ENCODE measurements around the gene ROCK2.
"Not testable (repeated sequence)": the region's sequence is repeated elsewhere in the genome, so short reads cannot be mapped to it uniquely, and the experiment has no call there.

Gene ROCK2

GRCh38 chr2:11338580-11338979, 5.9 kb downstream of the ROCK2 start:
- no peak for DNase-seq

DNA sequence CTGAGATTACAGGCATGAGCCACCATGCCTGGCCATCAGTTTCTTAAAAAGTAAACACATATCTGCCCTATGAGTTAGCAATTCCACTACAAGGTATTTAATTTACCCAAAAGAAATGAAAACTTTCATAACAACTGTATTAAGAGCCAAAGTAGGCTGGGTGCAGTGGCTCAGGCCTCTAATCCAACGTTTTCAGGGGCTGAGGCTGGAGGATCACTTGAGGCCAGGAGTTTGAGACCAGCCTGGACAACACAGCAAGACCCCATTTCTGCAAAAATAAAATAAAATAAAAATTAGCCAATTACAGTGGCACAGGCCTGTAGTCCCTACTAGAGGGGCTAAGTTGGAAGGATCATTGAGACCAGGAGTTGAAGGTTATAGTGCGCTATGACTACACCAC, 6.5 kb downstream of the ROCK2 start:
- DNase-seq = no peak

DNA sequence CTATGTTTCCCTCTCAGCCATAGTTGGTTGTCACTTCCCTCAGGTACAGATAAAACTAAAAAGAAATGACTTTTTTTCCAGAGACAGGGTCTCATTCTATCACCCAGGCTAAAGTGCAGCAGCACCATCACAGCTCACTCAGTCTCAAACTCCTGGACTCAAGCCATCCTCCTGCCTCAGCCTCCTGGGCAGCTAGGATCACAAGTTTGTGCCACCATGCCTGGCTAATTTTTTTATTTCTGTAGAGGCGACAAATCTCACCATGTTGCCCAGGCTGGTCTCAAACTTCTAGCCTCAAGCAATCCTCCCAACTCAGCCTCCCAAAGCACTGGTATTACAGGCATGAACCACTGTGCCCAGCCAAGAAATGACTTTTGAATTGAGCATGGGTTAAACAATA, 8.2 kb downstream of the ROCK2 start:
- no peak for DNase-seq

DNA sequence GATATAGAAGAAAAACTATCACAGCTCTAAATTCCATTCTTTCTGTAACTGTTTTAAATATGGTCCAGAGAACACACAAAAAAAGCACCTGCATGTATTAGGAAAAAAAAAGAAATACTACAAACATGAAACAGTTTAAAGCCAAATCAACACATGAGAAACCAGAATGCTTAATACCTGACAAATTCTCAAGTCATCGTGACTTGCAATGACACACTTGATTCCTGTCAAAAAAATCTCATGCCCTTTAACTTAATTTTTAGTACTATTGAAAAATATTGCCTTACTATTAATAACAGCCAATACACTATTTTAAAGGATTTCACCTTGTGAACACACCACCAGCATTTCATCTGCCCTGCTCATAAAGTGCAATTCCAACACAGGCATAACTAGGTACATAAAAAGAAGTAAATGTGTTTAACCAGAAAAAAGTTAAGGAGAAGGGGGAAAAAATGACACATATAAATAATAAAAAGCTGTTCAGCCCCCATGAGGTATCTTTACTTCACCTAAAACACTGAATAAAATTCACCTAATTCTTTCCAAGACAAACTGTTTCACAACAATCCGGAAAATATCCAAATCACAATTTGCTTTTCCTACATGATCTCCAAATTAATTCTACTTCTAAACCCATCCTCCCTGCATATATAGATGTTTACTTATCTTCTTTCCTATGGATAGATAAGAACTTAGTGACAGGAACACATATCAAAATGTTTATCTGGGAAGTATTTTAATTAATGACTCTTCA, 10.8 kb downstream of the ROCK2 start:
- DNase-seq = no peak

DNA sequence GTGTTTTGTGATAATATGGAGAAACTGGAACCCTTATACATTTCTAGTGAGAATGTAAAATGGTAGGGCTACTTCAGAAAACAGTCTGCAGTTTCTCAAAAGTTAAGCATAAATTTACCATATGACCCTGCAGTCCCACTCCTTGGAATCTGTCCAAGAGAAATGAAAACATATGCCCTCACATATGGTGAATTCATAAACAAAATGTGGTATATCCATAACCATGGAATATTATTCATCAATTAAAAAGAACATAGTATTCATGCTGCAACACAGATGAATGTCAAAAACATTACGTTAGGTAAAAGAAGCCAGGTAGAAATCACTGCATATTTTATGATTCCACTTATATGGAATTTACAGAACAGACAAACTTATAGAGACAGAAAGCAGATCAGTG, 11.8 kb downstream of the ROCK2 start:
- DNase-seq = no peak

GRCh38 chr2:11330457-11331142, 13.8 kb downstream of the ROCK2 start:
- peak; percentile 14 for DNase-seq

DNA sequence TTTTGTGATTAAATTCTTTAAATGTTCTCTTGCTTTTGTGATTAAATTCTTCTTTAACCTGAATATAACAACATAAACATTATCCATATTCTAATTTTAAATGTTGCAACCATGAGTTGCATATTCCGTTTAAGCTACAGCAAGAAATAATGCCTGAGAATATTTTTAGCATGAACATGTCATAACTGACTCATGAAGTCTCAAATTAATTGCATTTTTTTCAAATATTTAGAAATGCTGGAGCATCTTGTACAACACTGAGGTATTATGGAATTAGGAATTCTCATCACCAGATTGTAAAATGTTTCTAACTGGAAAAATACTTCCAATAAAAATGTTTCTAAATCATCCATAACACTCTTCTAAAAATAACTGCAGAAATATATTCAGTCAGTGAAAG, 14.7 kb downstream of the ROCK2 start:
- peak; percentile 79 for DNase-seq

GRCh38 chr2:11328522-11328921, 15.9 kb downstream of the ROCK2 start:
- DNase-seq = not testable (repeated sequence)

DNA sequence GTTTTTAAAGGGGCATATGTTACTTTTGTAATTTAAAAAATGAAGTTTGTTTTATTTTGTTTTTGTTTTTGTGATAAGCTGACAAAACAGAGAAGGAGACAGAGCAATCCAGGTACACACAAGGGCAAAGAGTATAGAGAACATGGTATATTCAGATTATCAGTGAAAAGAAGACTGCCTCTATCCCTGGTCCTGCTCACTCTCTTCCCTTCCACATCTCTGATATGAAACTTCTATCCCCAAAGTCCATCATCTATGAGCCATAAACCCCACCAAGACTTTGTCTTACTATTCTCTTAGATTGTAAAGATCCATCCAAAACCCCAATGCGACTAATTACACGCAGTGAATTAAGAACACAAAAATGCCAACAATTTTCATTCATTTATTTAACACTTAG, 16.6 kb downstream of the ROCK2 start:
- DNase-seq = no peak

DNA sequence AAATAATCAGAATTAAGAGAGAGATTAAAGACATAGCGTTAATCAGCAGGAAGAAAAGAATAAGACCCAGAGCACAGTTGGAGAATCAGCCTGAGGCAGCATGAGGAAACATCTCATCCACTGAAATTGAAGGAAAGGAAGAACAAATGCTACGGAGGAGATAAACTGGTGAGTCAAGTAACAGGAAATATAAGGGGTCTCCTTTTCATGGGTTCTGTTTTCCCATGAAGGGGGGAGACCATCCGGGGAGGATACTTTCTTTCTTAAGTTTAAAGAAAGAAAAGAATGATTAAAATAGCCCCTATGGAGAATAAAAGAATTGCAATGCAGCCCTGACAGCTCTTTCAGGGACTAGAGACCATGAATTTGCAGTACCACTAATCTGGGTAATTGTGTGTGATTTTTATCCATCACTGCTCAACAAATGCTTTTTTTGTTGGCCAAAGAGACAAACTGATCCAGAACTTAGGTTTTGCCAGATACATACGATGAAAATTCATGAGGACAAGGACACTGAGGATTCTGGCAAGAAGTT, 17.7 kb downstream of the ROCK2 start:
- DNase-seq = no peak

DNA sequence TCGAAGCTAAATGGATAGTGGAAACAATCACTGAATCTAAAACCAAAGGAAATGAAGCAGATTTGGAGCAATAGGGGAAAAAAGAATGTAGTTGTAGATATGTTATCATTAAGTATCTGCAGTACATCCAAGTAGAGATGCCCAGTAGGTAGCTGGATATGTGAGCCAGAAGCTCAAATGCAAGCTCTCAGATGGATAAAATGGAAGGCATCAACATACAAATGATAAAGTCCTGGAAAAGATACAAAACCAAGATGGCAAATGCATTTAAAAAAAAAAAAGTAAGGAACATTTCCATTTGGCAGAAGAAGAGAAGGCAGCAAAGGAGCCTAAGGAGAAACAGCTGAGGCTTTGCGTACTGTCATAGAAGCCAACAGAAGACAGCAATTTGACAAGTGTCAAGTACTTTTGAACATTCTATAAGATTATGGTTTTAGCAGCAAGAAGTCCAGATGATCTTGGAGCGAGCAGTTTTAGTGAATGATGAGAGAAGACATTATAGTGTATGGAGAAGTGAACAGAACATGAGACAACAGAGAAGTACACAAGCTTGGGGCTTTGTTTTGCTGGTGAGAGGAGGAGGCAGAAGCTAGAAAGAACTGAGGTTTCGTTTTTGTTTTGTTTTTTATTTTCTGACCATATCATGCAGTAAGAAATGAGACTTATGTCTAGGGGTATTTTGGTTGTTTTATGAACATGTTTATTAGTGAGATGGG, 18.3 kb downstream of the ROCK2 start:
- no peak for DNase-seq

DNA sequence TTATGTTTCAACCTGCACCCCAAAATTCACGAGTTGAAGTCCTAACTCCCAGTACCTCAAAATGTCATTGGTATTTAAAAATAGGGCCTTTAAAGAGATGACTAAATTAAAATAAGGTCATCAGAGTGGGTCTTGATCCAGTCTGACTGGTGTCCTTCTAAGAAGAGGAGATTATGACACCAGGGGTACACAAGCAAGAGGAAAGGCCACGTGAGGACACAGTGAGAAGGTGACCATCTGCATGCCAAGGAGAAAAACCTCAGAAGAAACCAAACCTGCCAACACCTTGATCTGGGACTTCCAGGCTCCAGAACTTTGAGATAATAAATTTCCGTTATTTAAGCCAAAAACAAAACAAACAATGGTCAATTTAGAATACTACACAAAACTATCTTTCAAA, 22.6 kb downstream of the ROCK2 start:
- DNase-seq = no peak

GRCh38 chr2:11320698-11321492, 23.5 kb downstream of the ROCK2 start:
- no peak for DNase-seq

DNA sequence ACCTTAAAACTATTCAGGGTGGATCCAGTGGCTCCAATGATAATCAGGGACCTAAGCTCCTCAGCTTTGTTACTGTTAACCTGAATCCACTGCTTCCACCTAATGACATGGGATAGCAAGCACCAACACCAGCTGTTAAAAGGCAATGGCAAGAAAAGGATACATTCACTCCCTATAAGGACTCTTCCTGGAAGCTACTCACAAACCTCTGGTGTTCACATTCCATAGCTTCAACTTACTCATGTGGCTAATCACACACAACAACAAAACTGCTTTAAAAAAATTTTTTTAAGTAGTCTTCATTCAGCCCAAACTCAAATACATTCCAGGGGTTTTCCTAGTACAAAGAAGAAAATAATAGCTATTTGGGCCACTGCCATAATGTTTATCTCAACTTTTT, 24.5 kb downstream of the ROCK2 start:
- peak; percentile 70 for DNase-seq

- DNase-seq = no peak
Measured at GRCh38 chr2:11315074-11315705, 29.2 kb downstream of the ROCK2 start.

DNA sequence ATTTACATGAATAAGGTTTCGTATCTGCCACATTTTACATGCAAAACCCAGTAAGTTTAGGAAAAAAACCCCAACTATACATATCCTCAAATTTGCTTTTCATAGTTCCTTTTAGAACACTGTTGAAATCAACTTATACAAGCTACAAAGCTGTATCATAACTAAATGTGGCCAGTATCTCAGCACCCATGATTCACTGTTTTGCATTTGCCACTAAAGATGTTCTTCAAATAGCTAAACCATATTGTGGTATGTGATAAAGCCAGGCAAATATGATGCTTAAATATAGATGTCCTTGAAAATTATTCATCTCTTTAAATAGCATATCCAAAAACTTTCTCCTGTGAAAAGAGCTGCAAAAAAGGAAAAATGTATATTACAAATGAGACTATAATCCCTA, 29.9 kb downstream of the ROCK2 start:
- DNase-seq = peak; percentile 62

DNA sequence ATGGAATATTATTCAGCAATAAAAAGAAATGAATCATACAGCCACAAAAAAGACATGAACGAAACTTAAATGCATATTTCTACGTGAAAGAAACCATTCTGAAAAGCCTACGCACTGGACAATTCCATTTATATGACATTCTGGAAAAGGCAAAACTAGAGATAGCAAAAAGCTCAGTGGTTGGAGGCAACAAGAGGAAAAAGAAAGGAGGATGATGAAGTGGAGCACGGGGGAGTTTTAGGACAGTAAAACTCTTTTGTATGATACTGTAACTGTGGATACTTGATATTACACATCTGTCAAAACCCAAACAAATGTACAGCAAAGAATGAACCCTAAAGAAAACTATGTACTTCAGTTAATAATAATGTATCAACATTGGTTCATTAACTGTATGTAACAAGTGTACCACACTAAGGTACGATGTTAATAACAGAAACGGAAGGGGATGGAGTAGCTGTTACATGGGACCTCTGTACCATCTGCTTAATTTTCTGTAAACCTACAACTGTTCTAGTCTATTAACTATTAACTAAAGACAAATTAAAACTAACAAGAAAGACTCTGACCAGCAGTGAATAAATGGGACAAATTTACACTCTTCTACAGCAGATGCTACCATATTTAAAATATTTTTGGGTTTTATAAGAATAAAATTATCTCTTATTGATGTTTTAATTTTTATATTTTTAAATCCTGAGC, 31.5 kb downstream of the ROCK2 start:
- no peak for DNase-seq

DNA sequence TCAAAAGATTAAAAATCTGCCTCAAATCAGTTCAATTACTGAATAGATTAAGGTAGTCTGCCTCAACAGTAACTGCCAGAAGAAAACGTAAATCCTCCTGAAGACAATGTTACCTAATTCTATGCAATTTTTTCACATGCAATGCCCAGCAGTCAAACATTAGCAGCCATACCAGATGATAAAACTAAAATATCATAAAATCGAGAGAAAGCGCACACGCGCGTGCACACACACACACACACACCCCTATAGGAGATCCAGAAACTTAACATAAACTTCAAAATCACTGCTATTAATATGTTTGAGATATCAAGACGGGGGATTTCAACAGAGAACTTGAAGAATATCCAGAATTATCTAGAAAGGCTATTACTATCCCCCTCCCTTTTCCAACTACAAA, 32.9 kb downstream of the ROCK2 start:
- no peak for DNase-seq

GRCh38 chr2:11310212-11310611, 34.2 kb downstream of the ROCK2 start:
- no peak for DNase-seq

- DNase-seq = no peak
Measured at GRCh38 chr2:11309706-11310105, 34.7 kb downstream of the ROCK2 start.

GRCh38 chr2:11307764-11308415, 36.5 kb downstream of the ROCK2 start:
- DNase-seq = no peak

All from fibroblast of skin of right biceps (primary cell).